Uterus (tissue), 4 donors: ENCODE data around the gene ZNF576. TPM values are rescaled to one million over a fixed set of nuclear protein-coding genes. Genes with fewer than 3 reads are reported as not detected.

ENCODE experiments used
- DNase-seq, 2 donors: peaks; one replicate each; pipeline ENCODE4 v3.0.0-alpha.2; 2019 to 2020
- H3K27ac ChIP-seq, 2 donors: fragments of 200-600 bp; sonication (generic); 1 replicate in 1 of 2; 2 replicates in 1 of 2; pipeline ENCODE4 v1.5.1; 2016 to 2018
- H3K27me3 ChIP-seq, 2 donors: fragments of 200-600 bp; sonication (generic); one replicate each; pipeline ENCODE4 v1.5.1; 2018 to 2019; ENCODE audit warnings: control low read depth in 1 of 2
- H3K36me3 ChIP-seq, 2 donors: fragments of 200-600 bp; sonication (generic); one replicate each; pipeline ENCODE4 v1.5.1; 2019; ENCODE audit warnings: control low read depth in 1 of 2
- H3K4me1 ChIP-seq, 2 donors: fragments of 200-600 bp; sonication (generic); one replicate each; pipeline ENCODE4 v1.5.1; 2018 to 2019; ENCODE audit warnings: control low read depth in 1 of 2
- H3K4me3 ChIP-seq, 2 donors: fragments of 200-600 bp; sonication (generic); 1 replicate in 1 of 2; 2 replicates in 1 of 2; pipeline ENCODE4 v1.5.1; 2018 to 2019; ENCODE audit warnings: mild to moderate bottlenecking in 1 of 2
- H3K9me3 ChIP-seq, 2 donors: fragments of 200-600 bp; sonication (generic); one replicate each; pipeline ENCODE4 v1.5.1; 2019; ENCODE audit warnings: control low read depth in 1 of 2
- CTCF ChIP-seq, 4 experiments: fragments of 200-600 bp in 2 of 4; fragments of 450-650 bp in 2 of 4; sonication (generic) in 2 of 4; IDR thresholded peaks; one replicate each; pipeline ENCODE4 v1.5.1; 2016 to 2019; ENCODE audit warnings: antibody characterized with exemption in 4 of 4, mild to moderate bottlenecking in 2 of 4, moderate library complexity in 1 of 4
- POLR2A ChIP-seq, 2 donors: fragments of 450-650 bp; IDR thresholded peaks; one replicate each; pipeline ENCODE4 v1.6.1; 2016; ENCODE audit warnings: antibody characterized with exemption in 2 of 2, mild to moderate bottlenecking in 1 of 2, moderate library complexity in 1 of 2
- intact Hi-C: fragments of 100-400 bp; cut with DNase I; formaldehyde crosslinking; loops from one replicate; pipeline ENCODE4 v1.15.1; 2023; ENCODE audit warnings: low total_unique reads
- total RNA-seq, 4 donors: library from RNA; depleted of rRNA in 3 of 4; stranded (reverse); fragments of >200 nt in 3 of 4; gene quantifications; one replicate each; pipeline versions ENCODE4 v1.1.0 to v1.2.4, GENCODE V29; 2014 to 2023
- donor health status: DM: yes; HTN: yes; CAD: no.

The ZNF576 gene
- total RNA-seq, 4 donors from 2014 or later, result 2.4 to 19.0 (median 12.6) TPM

- Histone ChIP-seq H3K4me3 (no peak overlapping the region), H3K27me3 (no peaks in the 10 kb centered on the region), H3K9me3 (no peaks in the 10 kb centered on the region), H3K36me3 (no peaks in the 10 kb centered on the region), H3K27ac (no peak overlapping the region), H3K4me1 (no peaks in the 10 kb centered on the region)
- TF ChIP-seq POLR2A (IDR thresholded peaks at IDR 0.05) (no peak), CTCF (IDR thresholded peaks at IDR 0.05) (no peak)
- intact Hi-C loops, result no loop called here
- no peak for DNase-seq
These were observed 9.6 kb downstream of the ZNF576 start for GRCh38 chr19:43605875-43606568.

DNA sequence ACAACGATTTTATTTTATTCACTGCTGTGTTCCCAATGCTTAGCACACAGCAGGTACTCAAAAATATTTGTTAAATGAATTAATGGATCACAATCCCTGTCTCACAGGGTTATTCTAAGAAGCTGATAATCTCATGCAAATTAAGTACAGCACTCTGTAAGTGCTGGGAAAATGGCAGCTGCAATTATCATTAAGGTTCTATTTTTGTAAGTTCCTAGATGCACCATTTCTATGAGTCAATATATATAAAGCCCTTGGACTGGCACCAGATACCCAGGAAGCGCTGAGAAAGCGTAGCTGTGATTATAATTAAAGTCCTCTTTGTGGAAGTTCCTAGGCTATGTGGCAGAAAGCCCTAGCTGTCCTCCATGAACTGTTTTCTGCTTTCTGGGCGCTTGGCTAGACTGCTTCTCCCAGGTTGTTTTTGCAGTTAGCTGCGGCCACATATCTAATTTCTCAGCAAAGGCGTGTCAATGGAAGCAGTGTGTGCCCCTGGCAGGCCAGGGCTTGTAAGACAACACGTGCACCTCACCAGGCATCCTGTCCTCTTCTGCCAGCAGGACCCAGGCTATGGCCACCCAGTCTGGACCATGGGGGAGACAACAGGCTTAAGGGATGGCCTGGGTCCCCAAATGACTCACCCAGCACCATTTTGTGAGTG, 10.3 kb downstream of the ZNF576 start:
- intact Hi-C loops, result no loop called here
- Histone ChIP-seq H3K36me3 (no peaks in the 10 kb centered on the region), H3K4me3 (no peak overlapping the region), H3K4me1 (no peaks in the 10 kb centered on the region), H3K27ac (no peak overlapping the region), H3K27me3 (no peaks in the 10 kb centered on the region), H3K9me3 (no peaks in the 10 kb centered on the region)
- no peak for DNase-seq
- no peak for TF ChIP-seq POLR2A (IDR thresholded peaks at IDR 0.05)

GRCh38 chr19:43607238-43608205, 11.1 kb downstream of the ZNF576 start:
- Histone ChIP-seq H3K27ac (no peak overlapping the region), H3K36me3 (no peaks in the 10 kb centered on the region), H3K9me3 (no peaks in the 10 kb centered on the region), H3K4me1 (no peaks in the 10 kb centered on the region), H3K4me3 (no peak overlapping the region), H3K27me3 (no peaks in the 10 kb centered on the region)
- TF ChIP-seq CTCF (IDR thresholded peaks at IDR 0.05) (no peak), POLR2A (IDR thresholded peaks at IDR 0.05) (no peak)
- intact Hi-C loops, result no loop called here
- DNase-seq, result no peak

GRCh38 chr19:43609872-43610271, 13.5 kb downstream of the ZNF576 start:
- no peaks in the 10 kb centered on the region for H3K36me3 ChIP-seq
- no peak for DNase-seq
- H3K4me1 ChIP-seq, result no peaks in the 10 kb centered on the region
- no peaks in the 10 kb centered on the region for H3K27me3 ChIP-seq
- TF ChIP-seq CTCF (IDR thresholded peaks at IDR 0.05) (no peak), POLR2A (IDR thresholded peaks at IDR 0.05) (no peak)
- H3K4me3 ChIP-seq, result no peak overlapping the region
- intact Hi-C loops, result no loop called here
- no peaks in the 10 kb centered on the region for H3K9me3 ChIP-seq
- no peak overlapping the region for H3K27ac ChIP-seq

- no peaks in the 10 kb centered on the region for H3K9me3 ChIP-seq
- no peaks in the 10 kb centered on the region for H3K4me1 ChIP-seq
- TF ChIP-seq CTCF (IDR thresholded peaks at IDR 0.05) (no peak), POLR2A (IDR thresholded peaks at IDR 0.05) (no peak)
- no peak for DNase-seq
- H3K27ac ChIP-seq, result no peak overlapping the region
- H3K36me3 ChIP-seq, result no peaks in the 10 kb centered on the region
- intact Hi-C loops, result no loop called here
- H3K4me3 ChIP-seq, result no peak overlapping the region
- H3K27me3 ChIP-seq, result no peaks in the 10 kb centered on the region
These were observed 14.1 kb downstream of the ZNF576 start for GRCh38 chr19:43610493-43610892.
